H1 (cell line): ENCODE results near the gene RGMB. TPM values are rescaled to one million over a fixed set of nuclear protein-coding genes. Genes with fewer than 3 reads are reported as not detected.

Experiments
- CTCF ChIA-PET: fragments of 300-600 bp; sonication (Branson Sonifier 250); formaldehyde crosslinking; loops from one replicate; lab custom pipeline; 2021; ENCODE audit not compliant: partially characterized antibody; lab: Charles Lee
- POLR2A ChIA-PET: fragments of 300-600 bp; sonication (Branson Sonifier 250); formaldehyde crosslinking; loops from one replicate; lab custom pipeline; 2021; ENCODE audit warnings: inconsistent platforms; ENCODE audit not compliant: partially characterized antibody; lab: Charles Lee
- DNase-seq, 2 experiments: peaks; one replicate each; pipeline versions ENCODE4 v3.0.0 to v3.0.0-alpha.2; 2010 to 2022; ENCODE audit warnings: low spot score in 2 of 2, low read depth in 1 of 2, mixed read lengths in 1 of 2
- FAIRE-seq: peaks from 2 replicates; lab custom pipeline; 2011; peaks lifted over from hg19 to GRCh38; lab: Jason Lieb, UNC
- H2AFZ ChIP-seq: 2 replicates; pipeline ENCODE4 v1.8.1; 2012; ENCODE audit warnings: low read length, inconsistent platforms
- H2AK5ac ChIP-seq: 2 replicates; pipeline ENCODE4 v1.6.1; 2013; ENCODE audit warnings: low read depth, low read length
- H2BK120ac ChIP-seq: replicated peaks from 2 replicates; pipeline ENCODE3; 2013; ENCODE audit warnings: low read depth, low read length, inconsistent platforms
- H2BK12ac ChIP-seq: 2 replicates; pipeline ENCODE4 v1.6.1; 2013; ENCODE audit warnings: low read depth, low read length
- H2BK15ac ChIP-seq: 2 replicates; pipeline ENCODE4 v1.6.1; 2013; ENCODE audit warnings: low read length
- H2BK20ac ChIP-seq: 2 replicates; pipeline ENCODE4 v1.6.1; 2013; ENCODE audit warnings: low read length
- H2BK5ac ChIP-seq: 2 replicates; pipeline ENCODE4 v1.6.1; 2013; ENCODE audit warnings: low read depth, low read length
- H3K14ac ChIP-seq: 2 replicates; pipeline ENCODE4 v1.6.1; 2013; ENCODE audit warnings: inconsistent platforms; ENCODE audit not compliant: insufficient read length
- H3K18ac ChIP-seq: 2 replicates; pipeline ENCODE4 v1.6.1; 2013; ENCODE audit warnings: low read length; ENCODE audit errors: extremely low read depth
- H3K23ac ChIP-seq: 2 replicates; pipeline ENCODE4 v1.6.1; 2013; ENCODE audit warnings: inconsistent platforms; ENCODE audit not compliant: insufficient read length
- H3K23me2 ChIP-seq: 2 replicates; pipeline ENCODE4 v1.6.1; 2013; ENCODE audit warnings: low read depth, low read length
- H3K27ac ChIP-seq: 2 replicates; pipeline ENCODE4 v1.6.1; 2011; ENCODE audit warnings: low read depth, low read length, inconsistent platforms
- H3K27me3 ChIP-seq, 4 experiments: replicated peaks in 1 of 4; 1 replicate in 1 of 4; 2 replicates in 3 of 4; pipeline versions ENCODE4 v1.6.1 to v1.8.1; 2011 to 2013; ENCODE audit warnings: low read length in 3 of 4, mild to moderate bottlenecking in 3 of 4, inconsistent platforms in 2 of 4, mixed read lengths in 2 of 4, moderate library complexity in 1 of 4; ENCODE audit not compliant: control insufficient read depth in 3 of 4, insufficient read depth in 3 of 4; ENCODE audit errors: extremely low read depth in 1 of 4
- H3K36me3 ChIP-seq, 4 experiments: 2 replicates each; pipeline versions ENCODE4 v1.6.1 to v1.8.1; 2011 to 2013; ENCODE audit warnings: mild to moderate bottlenecking in 4 of 4, low read length in 3 of 4, moderate library complexity in 2 of 4, control low read depth in 1 of 4, inconsistent platforms in 1 of 4; ENCODE audit not compliant: insufficient read depth in 4 of 4, control insufficient read depth in 2 of 4
- H3K4ac ChIP-seq: replicated peaks from 2 replicates; pipeline ENCODE3; 2013; ENCODE audit warnings: low read length, low read depth, mixed read lengths, inconsistent platforms; ENCODE audit not compliant: insufficient read length
- H3K4me1 ChIP-seq, 4 experiments: replicated peaks in 1 of 4; 1 replicate in 1 of 4; 2 replicates in 3 of 4; pipeline versions ENCODE4 v1.6.1 to v1.8.1; 2011 to 2013; ENCODE audit warnings: low read length in 3 of 4, inconsistent platforms in 2 of 4, mixed read lengths in 1 of 4; ENCODE audit not compliant: insufficient read depth in 4 of 4, control insufficient read depth in 3 of 4
- H3K4me2 ChIP-seq, 2 experiments: 2 replicates each; pipeline versions ENCODE4 v1.6.1 to v1.8.1; 2011 to 2013; ENCODE audit warnings: low read depth in 2 of 2, low read length in 2 of 2, control low read depth in 1 of 2, inconsistent platforms in 1 of 2, mild to moderate bottlenecking in 1 of 2; ENCODE audit not compliant: insufficient read depth in 1 of 2
- H3K4me3 ChIP-seq, 4 experiments: fragments of 200-600, 300-600 bp in 1 of 4; sonication (generic), shearing (Covaris generic), sonication (Bioruptor Twin) in 1 of 4; 2 replicates each; pipeline versions ENCODE4 v1.5.1 to v1.8.1; 2011 to 2016; ENCODE audit warnings: low read length in 4 of 4, low read depth in 3 of 4, control low read depth in 2 of 4, inconsistent platforms in 2 of 4, mild to moderate bottlenecking in 2 of 4, mixed read lengths in 1 of 4, moderate library complexity in 1 of 4; ENCODE audit not compliant: insufficient read depth in 2 of 4; ENCODE audit errors: extremely low read depth in 1 of 4
- H3K56ac ChIP-seq: replicated peaks from 2 replicates; pipeline ENCODE3; 2013; ENCODE audit warnings: low read depth, mild to moderate bottlenecking, mixed read lengths, low read length, inconsistent platforms; ENCODE audit not compliant: insufficient read length
- H3K79me1 ChIP-seq: 2 replicates; pipeline ENCODE4 v1.6.1; 2013; ENCODE audit warnings: low read depth, low read length, control low read depth
- H3K79me2 ChIP-seq, 2 experiments: 2 replicates each; pipeline versions ENCODE4 v1.6.1 to v1.8.1; 2012 to 2013; ENCODE audit warnings: low read length in 2 of 2, mild to moderate bottlenecking in 2 of 2, inconsistent platforms in 1 of 2; ENCODE audit not compliant: insufficient read depth in 2 of 2, control insufficient read depth in 1 of 2
- H3K9ac ChIP-seq, 4 experiments: replicated peaks in 1 of 4; 1 replicate in 1 of 4; 2 replicates in 3 of 4; pipeline versions ENCODE4 v1.6.1 to v1.8.1; 2011 to 2013; ENCODE audit warnings: low read depth in 3 of 4, low read length in 3 of 4, control low read depth in 2 of 4, mild to moderate bottlenecking in 2 of 4, moderate library complexity in 2 of 4, inconsistent platforms in 1 of 4; ENCODE audit errors: extremely low read depth in 1 of 4
- H3K9me3 ChIP-seq, 2 experiments: 2 replicates each; pipeline versions ENCODE4 v1.6.1 to v1.8.1; 2012 to 2013; ENCODE audit warnings: mild to moderate bottlenecking in 2 of 2, moderate library complexity in 2 of 2, control low read depth in 1 of 2, inconsistent platforms in 1 of 2, low read depth in 1 of 2, low read length in 1 of 2, mixed read lengths in 1 of 2; ENCODE audit not compliant: insufficient read depth in 2 of 2
- H4K20me1 ChIP-seq, 2 experiments: replicated peaks in 1 of 2; 2 replicates each; pipeline versions ENCODE3 to v1.8.1; 2011 to 2013; ENCODE audit warnings: inconsistent platforms in 2 of 2, low read length in 2 of 2, mild to moderate bottlenecking in 1 of 2; ENCODE audit not compliant: insufficient read depth in 2 of 2, control insufficient read depth in 1 of 2
- H4K5ac ChIP-seq: 2 replicates; pipeline ENCODE4 v1.6.1; 2013; ENCODE audit warnings: low read length, low read depth, mixed read lengths, inconsistent platforms; ENCODE audit not compliant: insufficient read length
- H4K8ac ChIP-seq: 2 replicates; pipeline ENCODE4 v1.8.0; 2013; ENCODE audit warnings: mild to moderate bottlenecking, moderate library complexity, low read length, inconsistent platforms; ENCODE audit not compliant: insufficient read depth; ENCODE audit errors: extremely low read depth
- H4K91ac ChIP-seq: replicated peaks from 2 replicates; pipeline ENCODE3; 2013; ENCODE audit warnings: low read length, mixed read lengths, inconsistent platforms; ENCODE audit not compliant: insufficient read length
- ASH2L ChIP-seq: fragments of 200-600, 300-600 bp; sonication (generic); IDR thresholded peaks from one replicate; pipeline ENCODE4 v1.7.1; 2017; ENCODE audit warnings: low read length
- ATF2 ChIP-seq: IDR thresholded peaks from 2 replicates; pipeline ENCODE4 v1.6.1; 2012; ENCODE audit warnings: low read length, inconsistent platforms
- ATF3 ChIP-seq: IDR thresholded peaks from 2 replicates; pipeline ENCODE4 v1.6.1; 2011; ENCODE audit warnings: low read depth, mild to moderate bottlenecking, low read length; ENCODE audit not compliant: insufficient read depth
- BRCA1 ChIP-seq: IDR thresholded peaks from 2 replicates; pipeline ENCODE4 v1.6.1; 2012; ENCODE audit warnings: low read depth, low read length, improper control_type of control experiment
- CEBPB ChIP-seq: IDR thresholded peaks from 2 replicates; pipeline ENCODE4 v1.6.1; 2012; ENCODE audit warnings: low read depth, low read length
- KDM1A ChIP-seq: fragments of 200-600, 300-600 bp; sonication (generic); IDR thresholded peaks from 2 replicates; pipeline ENCODE4 v1.7.1; 2016; ENCODE audit warnings: mild to moderate bottlenecking, low read length, borderline replicate concordance
- KDM4A ChIP-seq: IDR thresholded peaks from one replicate; pipeline ENCODE4 v1.7.1; 2012; ENCODE audit warnings: low read depth, mild to moderate bottlenecking, moderate library complexity, low read length, inconsistent platforms; ENCODE audit not compliant: severe bottlenecking
- PHF8 ChIP-seq: fragments of 200-600 bp; sonication (generic); conservative IDR thresholded peaks from 2 replicates; pipeline ENCODE4 v1.7.1; 2012; ENCODE audit warnings: low read depth, mild to moderate bottlenecking, inconsistent platforms, low read length, moderate library complexity
- POLR2A ChIP-seq, 2 experiments: IDR thresholded peaks; 1 replicate in 1 of 2; 2 replicates in 1 of 2; pipeline ENCODE4 v1.6.1; 2011; ENCODE audit warnings: low read depth in 2 of 2, low read length in 2 of 2, mild to moderate bottlenecking in 2 of 2; ENCODE audit errors: control extremely low read depth in 1 of 2
- WGBS, 2 experiments: shearing (Covaris generic) in 1 of 2; methylation state at CpG; one replicate each; pipeline versions ENCODE4 v1.1.6 to v1.1.7; 2013 to 2015; ENCODE audit warnings: low lambda C conversion rate in 2 of 2, mixed read lengths in 2 of 2, inconsistent platforms in 1 of 2, low coverage in 1 of 2, missing lambda C conversion rate in 1 of 2; ENCODE audit not compliant: insufficient replicate concordance in 2 of 2, insufficient coverage in 1 of 2, insufficient read length in 1 of 2; ENCODE audit errors: extremely low coverage in 1 of 2, missing lambda C conversion rate in 1 of 2; 5-methylcytosine and 5-hydroxymethylcytosine counted together
- polyA plus RNA-seq, 7 experiments: library from polyadenylated mRNA; depleted of rRNA in 3 of 7; stranded (reverse) in 5 of 7; unstranded in 2 of 7; fragments of >200 nt in 5 of 7; fragments of 200-250 nt in 2 of 7; gene quantifications; 1 replicate in 5 of 7; 2 replicates in 1 of 7; 4 replicates in 1 of 7; pipeline versions ENCODE4 v1.2.1 to v1.2.3, GENCODE V29; 2011 to 2013; ENCODE audit warnings: missing spikeins in 2 of 7, mixed read lengths in 2 of 7
- total RNA-seq: library from RNA; stranded (reverse); fragmentation: NEBNext Ultra II Directional; extraction: Animal tissue kit (Norgen Biotek cat#: 25700); gene quantifications from 2 replicates; pipeline ENCODE4 v1.2.1, GENCODE V29; 2021

Gene RGMB
- total and polyA plus RNA-seq, 2 of the 8 experiments (the other 6 are each of a cell fraction or from before 2014, with no cell fraction given) = 11.7 to 27.0 TPM

- Histone ChIP-seq H2BK12ac (0 out of 2 replicates have a peak overlapping the region, but pooled peaks have one; percentile 34), H2BK20ac (no peak overlapping the region), H2BK5ac (no peak overlapping the region), H3K23me2 (peaks cover 25% of the 10 kb centered on the region), H3K18ac (peak overlapping the region; percentile 95; the same call in 1 of the 2 replicates), H4K8ac (0 out of 2 replicates have a peak overlapping the region, but pooled peaks have one; percentile 19), H3K4me1 (peaks cover under 1 to 15% (median 10%) of the 10 kb centered on the region in 4 experiments; a peak in 6 of 7 replicates), H3K9ac (peak overlapping the region; percentile 14 to 68 (median 54); a peak in 6 of 7 replicates), H4K20me1 (peaks cover 5 to 7% of the 10 kb centered on the region in 2 experiments), H3K14ac (no peak overlapping the region), H3K79me2 (peaks cover 0 to 9% of the 10 kb centered on the region in 2 experiments; a peak in 3 of 4 replicates), H3K23ac (no peak overlapping the region), H3K56ac (no peak overlapping the region), H3K27ac (no peak overlapping the region), H3K4me3 (peak overlapping the region; percentile 52 to 91 (median 82)), H3K9me3 (no peaks in the 10 kb centered on the region), H2AFZ (no peak overlapping the region), H4K5ac (no peak overlapping the region), H3K27me3 (peaks cover 0 to 19% (median 13%) of the 10 kb centered on the region in 4 experiments; a peak in 6 of 7 replicates), H2BK15ac (no peak overlapping the region), H3K79me1 (no peaks in the 10 kb centered on the region), H4K91ac (no peak overlapping the region), H2BK120ac (no peak overlapping the region), H2AK5ac (no peak overlapping the region), H3K4me2 (peak overlapping the region; percentile 89 to 97), H3K36me3 (peaks cover 0 to 6% (median 0%) of the 10 kb centered on the region in 4 experiments; a peak in 1 of 8 replicates), H3K4ac (no peak overlapping the region)
- DNase-seq (no peak), FAIRE-seq (no peak)
- ChIA-PET POLR2A (interaction anchor here (0.7 to 3.6 kb wide), 7 partner anchors 14 to 537 kb away, joined by 3 to 21 read pairs (median 4); no protein-coding TSS in a partner anchor), CTCF (interaction anchor here (0.5 to 7.4 kb wide), 37 partner anchors 11 to 1348 kb away, joined by 3 to 94 read pairs (median 4); no protein-coding TSS in a partner anchor)
- 1% methylated on average over 39 of the region's 39 CpGs; no CpG with 5 or more reads in 1 of the 2 experiments for WGBS, 2 experiments
- peak; percentile 74; the same call in 1 of the 2 replicates for TF ChIP-seq ATF2
- TF ChIP-seq KDM4A = peak; percentile 48
- 0 out of 2 replicates have a peak, but pooled peaks have one; percentile 36 for TF ChIP-seq ATF3
- no peak for TF ChIP-seq BRCA1
- 0 out of 2 replicates have a peak, but pooled peaks have one; percentile 31 for TF ChIP-seq PHF8
- TF ChIP-seq KDM1A = peak; percentile 22; the same call in 1 of the 2 replicates
- peak; percentile 33 for TF ChIP-seq ASH2L
- peak; percentile 38; the same call in 1 of the 2 replicates for TF ChIP-seq CEBPB
- peak in 1 of 2 experiments; percentile 21; a peak in 1 of 3 replicates for TF ChIP-seq POLR2A (IDR thresholded peaks at IDR 0.05; ENCODE audit: control extremely low read depth in 1 of 2, low read depth in 2 of 2, low read length in 2 of 2)
Observed at GRCh38 chr5:98770209-98770910, 3.1 kb upstream of the RGMB start.
